ENCODE measurements around the gene ANGEL1.

Gene ANGEL1

DNA sequence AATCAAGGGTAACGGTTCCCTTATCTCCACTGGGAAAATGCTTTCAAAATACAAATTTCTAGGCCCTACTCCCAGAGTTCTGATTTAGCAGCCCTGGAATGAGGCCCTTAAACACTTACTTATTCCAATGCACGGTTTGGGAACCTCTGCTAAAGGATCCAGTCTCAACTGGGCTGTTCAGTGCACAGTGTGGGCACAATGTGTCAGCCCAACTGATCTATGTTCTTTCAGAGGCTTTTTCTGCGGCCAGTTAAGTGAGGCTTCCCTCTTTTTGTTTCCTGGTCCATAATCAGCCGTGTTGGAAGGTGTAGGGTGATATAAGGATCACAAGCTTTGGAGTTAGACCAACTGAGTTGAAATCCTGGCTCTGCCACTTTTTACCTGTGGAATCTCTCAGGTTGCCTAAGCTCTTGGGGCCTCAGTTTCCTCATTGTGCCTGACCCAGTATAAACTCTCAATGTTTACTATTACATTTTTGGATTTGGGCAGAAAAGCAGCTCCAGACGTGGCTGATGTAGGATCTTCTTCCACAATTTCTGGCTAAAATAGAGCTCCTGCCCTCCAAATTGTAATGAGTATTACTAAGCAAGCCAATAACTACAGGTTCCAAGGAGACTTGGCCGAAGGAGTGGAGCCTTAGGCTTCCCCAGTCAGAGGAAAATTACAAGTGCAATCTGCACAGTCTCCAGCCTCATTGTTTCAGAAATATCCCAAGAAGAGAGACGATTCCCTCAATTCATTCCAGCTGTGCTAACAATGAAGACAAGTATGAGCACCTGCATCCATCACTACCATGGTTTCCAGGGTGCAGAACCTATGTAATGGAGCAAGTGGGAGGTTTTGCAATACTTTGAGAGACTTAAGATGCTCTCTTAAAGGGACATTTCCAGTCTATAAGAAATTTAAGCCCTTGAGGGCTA lies 2.3 kb upstream of the ANGEL1 start:
- no peak for DNase-seq

DNA sequence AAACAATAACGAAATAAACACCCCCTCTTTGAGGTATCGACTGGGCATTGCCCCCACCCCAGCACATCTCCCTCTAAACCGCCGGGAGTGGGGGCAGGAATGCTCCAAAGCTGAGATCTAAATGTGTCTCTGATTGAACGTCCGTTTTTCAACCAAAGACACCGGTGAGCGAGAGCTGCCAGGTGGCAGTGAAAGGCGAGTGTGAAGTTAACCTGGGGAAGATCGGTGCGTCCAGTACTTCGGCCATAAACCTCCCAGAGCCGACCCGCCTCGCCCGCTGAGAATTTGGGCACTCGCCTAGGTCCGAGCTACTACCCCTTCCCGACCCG lies 625 bp downstream of the ANGEL1 start:
- no peak for DNase-seq

DNA sequence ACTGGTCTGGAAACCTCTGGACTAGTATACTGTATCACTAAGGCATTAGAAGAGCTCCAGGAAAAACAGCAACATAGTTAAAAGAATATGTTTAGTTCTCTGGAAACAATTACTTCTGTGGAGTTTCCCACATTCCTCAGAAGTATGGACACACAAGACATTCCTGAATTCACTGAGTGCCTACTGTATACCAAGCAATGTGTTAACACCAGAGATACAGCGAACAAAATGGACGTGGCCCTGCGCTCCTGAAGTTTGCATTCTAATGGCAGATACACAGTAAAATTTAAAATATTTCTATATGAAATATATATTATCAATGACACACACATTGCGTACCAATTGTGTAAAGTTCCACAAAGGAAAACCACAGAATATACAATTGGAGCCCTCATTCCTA lies 1.1 kb downstream of the ANGEL1 start:
- DNase-seq, result peak; percentile 28

DNA sequence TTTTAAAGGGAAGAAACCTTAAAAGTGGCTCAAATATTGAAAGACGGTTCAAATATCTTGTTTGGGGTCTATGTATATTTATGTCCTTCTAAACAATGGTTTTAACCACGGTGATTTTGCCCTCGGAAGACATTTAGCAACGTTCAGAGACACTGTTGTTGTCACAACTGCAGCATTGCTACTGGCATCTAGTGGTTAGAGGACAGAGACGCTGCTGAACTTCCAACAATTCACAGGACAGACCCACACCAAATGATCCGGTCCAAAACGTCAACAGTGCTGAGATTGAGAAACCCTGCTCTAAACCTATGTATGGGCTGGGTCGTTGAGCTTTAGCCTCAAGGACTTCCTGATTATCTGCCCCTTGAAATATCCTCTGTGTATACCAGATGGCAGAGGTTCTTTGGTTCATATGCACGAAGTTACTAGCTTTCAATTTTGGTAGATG lies 1.7 kb downstream of the ANGEL1 start:
- DNase-seq, result peak; percentile 19

DNA sequence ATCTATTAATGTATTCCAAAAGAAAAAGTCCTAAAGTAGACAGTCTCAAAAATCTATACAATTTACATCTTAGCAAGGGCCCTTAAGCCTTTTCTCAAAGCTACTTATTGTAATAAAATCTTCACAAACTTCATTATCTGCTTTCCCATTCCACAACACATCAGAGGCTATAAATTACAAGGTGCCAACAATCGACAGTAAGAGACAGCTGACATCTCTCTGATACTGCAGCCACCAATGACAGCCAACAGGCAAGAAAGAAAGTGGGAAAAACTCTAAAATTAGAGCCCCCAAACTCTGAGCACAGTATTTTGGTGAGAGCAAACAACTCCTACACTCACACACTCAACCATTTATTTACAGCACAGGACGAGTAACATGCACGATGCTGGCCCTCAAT lies 2.2 kb downstream of the ANGEL1 start:
- DNase-seq, result no peak

DNA sequence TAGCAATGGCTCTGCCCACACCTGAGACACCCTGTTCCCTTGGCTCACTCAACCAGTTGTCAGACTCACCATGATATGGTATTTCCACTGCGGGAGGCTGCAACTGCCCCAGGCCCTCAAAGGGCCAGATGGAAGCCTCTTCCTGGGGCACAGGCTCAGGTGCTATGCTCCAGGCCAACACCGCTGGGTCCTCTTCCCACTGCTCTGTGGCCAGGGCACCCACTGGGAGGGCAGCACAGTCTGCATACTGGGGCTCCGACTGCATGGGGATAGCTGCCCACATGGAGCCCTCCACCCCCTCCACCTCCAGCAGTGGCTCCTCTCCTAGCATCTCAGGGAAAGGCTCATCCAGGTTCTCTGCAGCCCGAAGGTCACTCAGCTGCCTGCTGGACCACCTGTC lies 3.7 kb downstream of the ANGEL1 start:
- no peak for DNase-seq

DNA sequence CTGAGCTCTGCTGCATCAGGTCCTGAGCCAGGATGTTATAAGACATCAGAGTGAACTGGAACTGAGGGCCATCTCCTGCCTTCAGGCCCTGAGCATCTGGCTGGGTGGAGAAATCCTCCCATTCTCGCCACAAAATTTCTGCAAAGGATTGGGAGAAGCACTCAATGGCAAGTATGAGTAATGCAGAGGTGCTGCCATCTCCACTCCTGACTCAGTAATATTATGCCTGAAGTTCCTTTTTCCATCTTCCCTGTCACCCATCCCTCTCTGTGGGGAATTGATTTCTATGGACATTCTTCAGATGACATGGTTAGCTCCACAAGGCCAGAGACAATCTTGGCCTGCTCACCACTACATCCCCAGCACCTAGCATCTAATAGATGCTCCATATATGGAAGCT lies 4.7 kb downstream of the ANGEL1 start:
- DNase-seq, result no peak

DNA sequence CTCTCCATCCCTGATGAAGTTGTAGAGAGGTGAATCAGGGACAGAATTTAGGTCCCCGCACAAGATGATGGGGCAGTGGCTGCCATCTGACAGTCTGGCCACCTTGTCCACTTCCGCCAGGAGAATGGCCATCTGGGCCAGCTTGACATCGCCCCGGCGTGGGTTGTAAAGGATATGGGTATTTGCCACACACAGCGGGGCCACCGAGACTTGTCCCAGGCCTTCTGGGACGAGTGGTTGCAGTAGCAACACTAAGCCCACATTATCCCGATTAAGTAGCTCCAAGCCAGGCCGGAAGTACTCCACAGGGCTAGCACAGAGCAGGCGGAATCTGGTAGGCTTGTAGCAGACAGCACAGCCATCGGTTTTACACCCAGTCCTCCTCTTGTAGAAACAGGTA lies 6.2 kb downstream of the ANGEL1 start:
- DNase-seq, result no peak

DNA sequence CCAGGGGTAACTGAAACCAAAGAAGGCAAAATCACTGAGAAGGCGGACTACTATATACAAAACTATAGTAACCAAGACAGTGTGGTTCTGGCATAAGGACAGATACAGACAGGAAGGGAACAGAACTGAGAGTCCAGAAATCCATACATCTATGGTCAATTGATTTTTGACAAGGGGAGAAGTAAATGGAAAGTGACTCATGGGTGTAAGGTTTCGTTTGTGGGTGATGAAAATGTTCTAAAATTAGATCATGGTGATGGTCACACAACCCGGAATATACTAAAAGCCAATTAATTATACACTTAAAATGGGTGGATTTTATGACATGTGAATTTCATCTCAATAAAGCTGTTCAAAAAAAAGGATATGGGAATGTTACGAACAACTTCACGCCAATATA lies 18.7 kb downstream of the ANGEL1 start:
- DNase-seq, result no peak

DNA sequence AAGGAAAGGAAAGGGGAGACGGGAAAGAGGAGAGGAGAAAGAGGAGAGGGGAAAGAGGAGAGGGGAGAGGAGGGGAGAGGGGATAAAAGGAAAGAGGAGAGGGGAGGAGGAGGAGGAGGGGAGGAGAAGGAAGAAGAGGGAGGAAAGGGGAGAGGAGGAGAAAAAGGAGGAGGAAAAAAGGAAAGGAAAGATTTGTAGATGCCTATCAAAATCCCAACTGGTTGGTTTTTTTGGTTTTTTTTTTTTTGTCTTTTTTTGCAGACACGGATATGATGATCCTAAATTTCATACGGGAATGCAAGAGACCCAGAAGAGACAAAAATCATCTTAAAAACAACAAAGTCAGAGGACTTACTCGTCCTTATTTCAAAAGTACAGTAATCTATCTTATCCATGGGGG lies 19.4 kb downstream of the ANGEL1 start:
- DNase-seq, result no peak

DNA sequence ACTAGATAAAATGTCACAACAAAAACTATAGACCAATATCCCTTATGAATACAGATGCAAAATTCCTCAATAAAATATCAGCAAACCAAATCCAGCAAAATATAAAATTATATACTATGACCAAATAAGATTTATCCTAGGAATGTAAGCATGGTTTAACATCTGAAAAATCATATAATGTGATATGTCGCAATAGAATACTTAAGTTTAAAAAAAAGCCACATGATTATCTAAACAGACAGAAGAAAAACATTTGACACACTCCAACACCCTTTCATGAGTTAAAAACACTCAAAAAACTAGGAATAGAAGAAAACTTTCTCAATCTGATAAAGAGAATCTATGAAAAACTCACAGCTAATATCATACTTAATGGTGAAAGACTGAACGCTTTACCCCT lies 20.3 kb downstream of the ANGEL1 start:
- DNase-seq, result no peak

DNA sequence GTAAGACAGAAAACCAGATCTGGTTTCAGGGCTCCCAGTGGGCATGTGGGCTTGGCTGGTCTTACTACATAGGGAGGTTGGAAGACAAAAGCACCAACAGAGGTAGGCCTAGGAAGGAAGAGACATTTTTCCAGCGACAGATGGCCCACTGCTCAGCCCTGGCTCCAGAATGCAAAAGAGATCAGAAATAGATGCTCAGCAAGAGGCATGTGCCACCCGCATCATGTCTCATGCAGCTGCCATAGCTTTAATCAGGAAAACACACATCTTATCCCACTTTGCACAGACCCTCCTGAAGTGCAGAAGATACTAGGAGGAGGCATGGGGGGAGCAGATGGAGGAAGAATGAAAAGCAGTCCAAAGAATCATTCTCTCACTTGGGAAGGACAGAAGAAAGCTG lies 26.1 kb downstream of the ANGEL1 start:
- DNase-seq, result no peak

DNA sequence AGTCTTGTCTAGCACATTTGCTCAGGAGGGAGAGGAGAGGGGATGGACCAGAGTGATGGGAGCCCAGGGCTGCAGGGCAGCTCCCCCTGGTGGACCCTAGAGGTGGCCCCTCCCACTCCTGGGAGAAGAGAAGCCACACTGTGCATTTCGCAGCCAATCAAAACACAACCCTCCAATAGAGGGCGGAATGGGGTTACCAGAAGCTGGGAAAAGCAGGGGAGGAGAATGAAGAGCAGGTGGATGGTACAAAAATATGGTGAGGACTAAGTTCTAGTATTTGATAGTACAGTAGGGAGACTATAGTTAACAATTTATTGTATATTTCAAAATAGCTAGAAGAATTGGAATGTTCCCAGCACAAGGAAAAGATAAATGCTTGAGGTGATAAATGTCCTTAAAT lies 27.8 kb downstream of the ANGEL1 start:
- peak; percentile 79 for DNase-seq

DNA sequence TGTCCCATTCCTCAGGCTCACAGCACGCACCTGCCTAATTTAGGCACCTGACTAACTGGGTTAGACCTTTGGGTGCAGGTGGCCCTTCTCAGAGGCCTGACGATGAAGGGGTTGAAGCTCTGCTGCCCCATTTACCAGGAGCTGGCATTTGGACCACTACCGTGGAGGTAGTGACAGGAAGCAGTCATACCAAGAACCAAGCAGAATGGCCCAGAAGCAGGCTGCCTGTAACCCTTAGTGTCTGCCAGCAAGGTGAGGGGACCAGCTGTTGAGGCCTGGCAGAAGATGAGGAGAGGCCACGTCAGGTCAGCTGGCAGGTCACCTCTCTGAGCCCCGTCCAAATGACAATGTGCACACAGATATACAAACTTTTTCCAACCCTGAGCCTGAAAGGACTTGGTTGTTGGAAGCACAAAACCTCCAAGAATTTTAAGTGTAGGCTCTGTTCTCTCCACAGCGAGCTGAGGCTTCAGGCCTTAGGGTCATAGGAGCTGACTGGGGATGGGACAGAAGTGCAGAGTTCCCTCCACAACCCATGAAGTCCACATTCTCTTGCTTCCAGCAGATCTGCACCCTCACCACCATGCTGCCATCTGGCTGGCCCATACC lies 28.3 kb downstream of the ANGEL1 start:
- DNase-seq, result no peak

DNA sequence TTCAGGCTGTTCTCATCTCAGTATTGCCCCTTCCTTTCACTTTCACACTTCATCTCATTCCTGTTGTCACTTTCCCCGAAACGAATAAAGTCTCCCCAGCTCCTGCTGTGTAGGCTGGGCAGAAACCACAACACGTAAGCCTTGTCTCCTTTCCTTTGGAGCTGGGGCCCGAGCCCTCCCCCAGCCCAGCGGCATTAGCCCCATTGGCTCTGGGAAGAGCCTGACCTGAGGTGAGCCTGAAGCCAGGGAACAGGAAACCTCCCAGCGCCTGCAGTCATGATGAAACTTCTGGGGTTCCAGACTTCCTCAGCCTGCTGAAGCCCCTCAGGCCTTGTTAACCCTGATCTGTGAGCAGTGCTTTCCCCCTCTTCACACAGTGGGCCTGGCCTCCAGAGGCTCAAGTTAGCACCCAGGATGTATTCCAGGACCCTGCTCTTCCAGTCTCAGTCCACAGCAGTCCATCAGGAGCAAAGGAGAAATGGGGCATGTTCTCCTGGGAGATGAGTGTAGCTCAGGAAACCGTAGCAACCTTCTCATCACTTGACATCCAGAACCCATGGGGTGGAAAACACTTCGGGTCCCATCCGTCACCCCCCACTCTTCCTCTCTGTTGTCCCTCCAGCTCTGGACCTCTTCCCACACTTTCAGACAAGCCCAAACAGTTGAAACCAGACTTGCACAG lies 29.7 kb downstream of the ANGEL1 start:
- no peak for DNase-seq

DNA sequence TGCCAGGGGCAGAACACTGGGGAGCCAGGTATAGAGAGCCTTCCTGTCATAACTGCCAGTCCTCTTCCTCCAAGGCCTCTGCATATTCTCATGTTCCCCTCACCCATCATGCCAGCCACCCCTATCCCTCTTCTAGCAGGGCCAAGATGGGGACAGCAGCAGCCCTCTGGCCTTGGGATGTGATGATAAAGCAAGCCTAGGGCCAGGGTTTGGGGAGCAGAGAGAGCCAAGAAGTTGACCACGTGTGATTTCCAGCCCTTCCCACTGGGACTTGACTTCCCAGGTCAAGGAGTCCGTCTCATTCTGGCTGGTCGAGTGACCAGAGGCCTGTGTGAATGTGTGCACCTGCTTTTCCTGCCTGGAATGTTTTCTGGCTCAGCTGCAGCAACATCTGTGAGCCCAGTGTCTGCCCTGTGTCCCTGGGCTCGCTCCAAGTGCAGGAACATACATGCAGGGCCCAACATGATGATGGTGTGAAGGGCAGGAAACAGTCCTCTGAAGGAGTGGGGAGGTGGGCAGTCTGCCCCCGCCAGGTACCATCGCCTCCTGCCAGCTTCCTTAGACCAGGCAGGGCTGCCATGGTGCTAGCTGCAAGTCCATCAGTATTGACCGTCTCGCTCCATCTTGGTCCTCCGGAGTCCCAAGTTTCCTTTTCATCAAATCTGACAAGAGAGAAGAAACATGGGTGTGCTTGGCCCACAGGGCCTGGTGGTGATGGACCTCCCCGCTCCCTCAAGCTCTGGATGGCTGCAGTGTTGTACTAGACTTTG lies 30.4 kb downstream of the ANGEL1 start:
- DNase-seq, result no peak

DNA sequence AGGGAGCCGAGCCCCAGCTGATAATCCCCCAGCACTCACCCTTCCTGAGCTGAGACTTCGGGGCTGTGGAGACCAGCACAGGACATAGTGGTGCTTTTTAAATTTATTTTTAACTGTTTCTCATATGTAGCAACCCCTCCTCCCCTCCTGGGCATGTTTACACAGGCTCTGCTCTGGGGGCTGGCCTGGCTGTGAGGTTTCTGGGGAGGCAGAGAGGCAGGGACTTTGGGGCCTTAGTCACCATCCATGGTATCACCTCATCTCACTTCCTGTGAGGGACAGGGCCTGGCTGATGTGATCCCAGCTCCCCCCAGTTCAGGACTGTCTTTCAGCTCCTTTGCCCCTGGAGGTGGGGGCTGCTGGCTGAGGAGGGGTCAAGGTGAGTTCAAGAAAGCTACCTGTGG lies 31.0 kb downstream of the ANGEL1 start:
- DNase-seq, result no peak

DNA sequence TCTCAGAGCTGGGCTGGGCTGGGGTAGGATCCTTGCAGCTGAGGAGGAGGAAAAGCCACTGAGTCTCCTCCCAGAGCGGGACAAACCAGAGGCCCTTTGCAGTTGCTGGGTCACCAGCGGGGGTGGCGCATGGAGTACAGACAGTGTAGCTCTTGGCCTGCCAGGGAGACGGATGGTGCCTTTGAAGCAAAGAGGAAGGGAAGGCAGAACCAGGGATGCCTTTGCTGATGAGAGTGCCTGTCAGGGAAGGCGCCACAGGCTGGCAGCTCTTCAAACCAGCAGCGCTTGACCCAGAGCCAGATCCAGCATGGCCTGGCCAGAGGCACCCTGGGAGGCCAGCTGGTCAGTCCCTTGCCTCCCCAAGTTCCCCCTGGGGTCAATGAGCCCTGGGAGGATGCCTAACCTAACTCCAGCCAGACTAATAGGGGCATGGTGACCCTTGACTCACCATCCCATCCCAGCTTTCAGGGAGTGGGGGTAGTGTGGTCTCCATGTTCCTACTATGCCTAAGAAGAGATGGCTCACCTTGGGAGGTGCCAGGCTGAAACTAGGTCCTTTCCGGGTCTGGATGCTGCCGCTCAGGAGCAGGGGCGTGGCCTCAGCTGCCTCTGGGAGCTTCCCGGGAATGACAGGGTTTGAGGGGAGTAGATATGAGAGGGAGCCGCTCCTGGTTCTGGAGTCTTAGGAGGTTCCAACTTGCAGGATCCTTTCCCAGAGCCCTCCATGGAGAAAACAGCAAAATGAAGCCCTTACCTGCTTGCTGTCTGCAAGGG lies 31.6 kb downstream of the ANGEL1 start:
- DNase-seq, result no peak

DNA sequence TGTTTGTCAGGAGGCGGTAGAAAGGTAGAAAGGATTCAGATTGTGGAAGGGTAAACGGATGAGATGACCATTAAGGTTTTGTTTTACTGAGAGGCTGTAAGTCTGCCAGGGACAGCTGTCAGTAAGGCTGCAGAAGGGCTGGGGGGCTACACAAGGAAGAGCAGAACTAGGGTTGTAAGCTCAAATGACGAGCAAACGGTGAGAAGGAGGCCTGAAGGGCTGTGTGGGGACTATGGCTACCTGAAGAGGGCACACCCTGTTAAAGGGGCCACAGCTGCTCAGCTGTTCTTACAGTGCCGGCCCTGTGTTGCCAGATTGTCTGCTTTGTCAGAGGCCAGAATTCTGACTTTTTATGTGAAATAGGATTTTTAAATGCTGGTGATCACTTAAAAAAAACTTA lies 32.3 kb downstream of the ANGEL1 start:
- DNase-seq, result no peak

DNA sequence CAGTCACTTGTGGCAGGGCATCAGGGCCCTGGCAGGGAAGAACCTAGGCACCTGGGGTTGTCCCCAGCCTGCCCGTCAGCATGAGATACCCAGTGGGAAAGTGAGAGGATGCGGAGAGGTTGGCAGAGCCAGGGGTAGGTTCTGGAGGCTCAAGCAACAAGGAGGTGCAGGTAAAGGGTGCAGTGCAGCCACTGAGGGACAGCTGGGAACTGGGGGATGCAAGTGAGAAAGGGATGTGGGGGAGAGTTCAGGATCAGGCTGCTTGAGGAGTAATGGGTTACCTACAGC lies 32.7 kb downstream of the ANGEL1 start:
- DNase-seq, result no peak

DNA sequence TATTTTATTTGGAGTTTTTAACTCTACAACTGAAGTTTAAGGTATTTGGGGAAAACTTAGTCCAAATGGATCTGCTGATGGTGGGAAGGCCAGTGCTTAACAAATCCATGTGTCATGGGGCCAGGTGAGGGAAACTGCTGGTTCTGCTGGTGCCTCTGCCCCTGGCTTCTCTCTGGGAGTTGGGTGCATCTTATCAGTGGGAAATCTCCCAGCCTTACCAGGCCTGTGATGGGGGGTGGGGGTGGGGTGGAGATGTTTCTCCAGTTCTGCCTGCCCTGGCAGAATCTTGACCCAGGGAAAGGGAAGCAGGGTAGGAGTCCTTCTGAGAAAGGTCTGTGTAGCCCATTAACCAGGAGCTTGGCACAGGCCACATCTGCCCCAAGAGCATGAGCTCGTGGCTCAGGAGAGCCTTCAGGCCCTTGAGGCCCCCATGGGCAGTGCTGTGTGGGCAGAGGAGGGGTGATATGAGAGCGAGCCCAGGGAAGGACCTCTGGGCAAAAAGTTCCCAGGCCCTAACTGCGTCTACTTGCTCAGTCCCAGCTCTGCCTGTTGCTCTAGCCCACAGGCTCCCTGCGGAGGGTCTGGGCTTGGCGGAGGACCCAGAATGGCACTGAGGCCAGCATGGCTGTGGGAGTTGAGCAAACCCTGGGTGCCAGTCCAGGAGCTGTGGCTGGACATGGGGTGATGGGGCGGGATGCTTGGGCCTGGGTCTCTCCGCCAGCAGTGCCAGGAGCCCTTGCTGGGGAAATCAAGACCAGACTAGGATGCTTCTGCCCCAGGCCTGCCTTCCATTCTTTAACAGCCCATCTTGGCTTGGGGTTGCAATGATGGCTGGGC lies 33.2 kb downstream of the ANGEL1 start:
- no peak for DNase-seq

All from fibroblast of upper back skin (primary cell).